IMR-90 (cell line): ENCODE data around the gene TRIM44. TPM values are rescaled to one million over a fixed set of nuclear protein-coding genes. Genes with fewer than 3 reads are reported as not detected.

Experiments used
- ATAC-seq: fragments of 200-7000 bp; cut with Tn5 transposase; 2 replicates; pipeline ENCODE4 v1.9.1; 2020; ENCODE audit warnings: low read depth, mild to moderate bottlenecking, moderate library complexity
- BruUV-seq: library from RNA; stranded (reverse); fragments of 400-500 nt; replicated peaks from 2 replicates; lab custom pipeline; 2021; lab: Mats Ljungman, UMichigan
- CTCF ChIA-PET: fragments of 300-600 bp; formaldehyde crosslinking; extraction: SDS; loops from one replicate; lab custom pipeline; 2021; ENCODE audit warnings: antibody characterized with exemption; lab: Yijun Ruan, JAX
- POLR2A ChIA-PET: fragments of 300-600 bp; sonication (Branson Sonifier 250); formaldehyde crosslinking; loops from one replicate; lab custom pipeline; 2022; ENCODE audit warnings: antibody characterized with exemption; ENCODE audit not compliant: unreplicated experiment; lab: Charles Lee
- DNase-seq: peaks from one replicate; pipeline ENCODE4 v3.0.0; 2013
- H2AFZ ChIP-seq: replicated peaks from 2 replicates; pipeline ENCODE3; 2013; ENCODE audit warnings: low read length, mild to moderate bottlenecking; ENCODE audit not compliant: poor library complexity
- H2AK5ac ChIP-seq: 2 replicates; pipeline ENCODE4 v1.6.1; 2013; ENCODE audit warnings: low read depth, low read length, inconsistent platforms
- H2AK9ac ChIP-seq: replicated peaks from 2 replicates; pipeline ENCODE3; 2013; ENCODE audit warnings: mild to moderate bottlenecking, low read depth, low read length, moderate library complexity; ENCODE audit not compliant: poor library complexity
- H2BK120ac ChIP-seq: 2 replicates; pipeline ENCODE4 v1.6.1; 2013; ENCODE audit warnings: low read depth, low read length, inconsistent platforms
- H2BK15ac ChIP-seq: 3 replicates; pipeline ENCODE4 v1.6.1; 2013; ENCODE audit warnings: low read depth, low read length, inconsistent platforms
- H2BK20ac ChIP-seq: 2 replicates; pipeline ENCODE4 v1.6.1; 2013; ENCODE audit warnings: low read depth, mild to moderate bottlenecking, inconsistent platforms, low read length, moderate library complexity
- H2BK5ac ChIP-seq: 2 replicates; pipeline ENCODE4 v1.6.1; 2013; ENCODE audit warnings: mild to moderate bottlenecking, low read depth, low read length, inconsistent platforms; ENCODE audit not compliant: poor library complexity, severe bottlenecking
- H3K14ac ChIP-seq: replicated peaks from 2 replicates; pipeline ENCODE4 v1.6.1; 2013; ENCODE audit warnings: low read depth, low read length, inconsistent platforms
- H3K18ac ChIP-seq: 2 replicates; pipeline ENCODE4 v1.6.1; 2013; ENCODE audit warnings: low read depth, low read length, control low read depth
- H3K23ac ChIP-seq: 2 replicates; pipeline ENCODE4 v1.6.1; 2013; ENCODE audit warnings: low read depth, low read length, inconsistent platforms
- H3K27ac ChIP-seq: 2 replicates; pipeline ENCODE4 v1.5.1; 2013; ENCODE audit warnings: mild to moderate bottlenecking, control low read depth, low read length; ENCODE audit not compliant: insufficient read depth
- H3K27me3 ChIP-seq: 2 replicates; pipeline ENCODE4 v1.6.1; 2013; ENCODE audit warnings: low read length; ENCODE audit not compliant: control insufficient read depth, insufficient read depth
- H3K36me3 ChIP-seq: 2 replicates; pipeline ENCODE4 v1.6.1; 2013; ENCODE audit warnings: low read length, mixed read lengths; ENCODE audit not compliant: control insufficient read depth, insufficient read depth
- H3K4ac ChIP-seq: 2 replicates; pipeline ENCODE4 v1.6.1; 2013; ENCODE audit warnings: low read depth, low read length, inconsistent platforms
- H3K4me1 ChIP-seq: 2 replicates; pipeline ENCODE4 v1.6.1; 2013; ENCODE audit warnings: low read length, mixed read lengths; ENCODE audit not compliant: control insufficient read depth, insufficient read depth
- H3K4me2 ChIP-seq: 2 replicates; pipeline ENCODE4 v1.6.1; 2013; ENCODE audit warnings: low read depth, mild to moderate bottlenecking, control low read depth, low read length, moderate library complexity
- H3K4me3 ChIP-seq: 2 replicates; pipeline ENCODE4 v1.5.1; 2013; ENCODE audit warnings: low read depth, mild to moderate bottlenecking, control low read depth, low read length, moderate library complexity; ENCODE audit not compliant: insufficient read depth
- H3K56ac ChIP-seq: 2 replicates; pipeline ENCODE4 v1.6.1; 2013; ENCODE audit warnings: low read length, inconsistent platforms; ENCODE audit not compliant: insufficient read depth; ENCODE audit errors: extremely low read depth
- H3K79me1 ChIP-seq, 2 experiments: 2 replicates each; pipeline ENCODE4 v1.6.1; 2013; ENCODE audit warnings: low read length in 2 of 2, inconsistent platforms in 1 of 2, low read depth in 1 of 2
- H3K9ac ChIP-seq: 2 replicates; pipeline ENCODE4 v1.6.1; 2013; ENCODE audit warnings: low read depth, low read length, control low read depth
- H3K9me1 ChIP-seq: 2 replicates; pipeline ENCODE4 v1.6.1; 2013; ENCODE audit warnings: low read length, inconsistent platforms; ENCODE audit not compliant: insufficient read depth
- H3K9me3 ChIP-seq: 2 replicates; pipeline ENCODE4 v1.6.1; 2013; ENCODE audit warnings: low read length; ENCODE audit not compliant: control insufficient read depth, insufficient read depth
- H4K20me1 ChIP-seq: 2 replicates; pipeline ENCODE4 v1.6.1; 2013; ENCODE audit warnings: low read length, inconsistent platforms; ENCODE audit not compliant: insufficient read depth
- H4K5ac ChIP-seq: 2 replicates; pipeline ENCODE4 v1.6.1; 2013; ENCODE audit warnings: mild to moderate bottlenecking, low read depth, low read length, control low read depth
- H4K8ac ChIP-seq, 2 experiments: 2 replicates each; pipeline ENCODE4 v1.6.1; 2013; ENCODE audit warnings: low read depth in 2 of 2, low read length in 2 of 2, control low read depth in 1 of 2, inconsistent platforms in 1 of 2
- H4K91ac ChIP-seq: 2 replicates; pipeline ENCODE4 v1.6.1; 2013; ENCODE audit warnings: low read depth, low read length, inconsistent platforms; ENCODE audit not compliant: insufficient read depth
- BHLHE40 ChIP-seq: fragments of 150-350 bp; IDR thresholded peaks from 2 replicates; pipeline ENCODE4 v1.6.1; 2016; ENCODE audit warnings: mild to moderate bottlenecking, low read depth, low read length
- CEBPB ChIP-seq: IDR thresholded peaks from 2 replicates; pipeline ENCODE4 v1.6.1; 2012; ENCODE audit warnings: low read depth, low read length, improper control_type of control experiment
- CHD1 ChIP-seq: IDR thresholded peaks from 2 replicates; pipeline ENCODE4 v1.6.1; 2012; ENCODE audit warnings: low read depth, low read length, improper control_type of control experiment
- CTCF ChIP-seq: conservative IDR thresholded peaks from 2 replicates; pipeline ENCODE4 v1.5.1; 2012; ENCODE audit warnings: mild to moderate bottlenecking, low read depth, low read length, improper control_type of control experiment
- ELK1 ChIP-seq: fragments of 150-350 bp; IDR thresholded peaks from 2 replicates; pipeline ENCODE4 v1.6.1; 2016; ENCODE audit warnings: low read depth, mild to moderate bottlenecking, low read length, moderate library complexity, borderline replicate concordance
- FOS ChIP-seq: fragments of 150-350 bp; IDR thresholded peaks from 2 replicates; pipeline ENCODE4 v1.6.1; 2016; ENCODE audit warnings: low read depth, low read length
- MAFK ChIP-seq: IDR thresholded peaks from 2 replicates; pipeline ENCODE4 v1.6.1; 2012; ENCODE audit warnings: low read depth, low read length, improper control_type of control experiment
- MAZ ChIP-seq: IDR thresholded peaks from 2 replicates; pipeline ENCODE4 v1.6.1; 2012; ENCODE audit warnings: low read depth, mild to moderate bottlenecking, low read length, improper control_type of control experiment, moderate library complexity, borderline replicate concordance
- MXI1 ChIP-seq: IDR thresholded peaks from 2 replicates; pipeline ENCODE4 v1.6.1; 2012; ENCODE audit warnings: low read depth, mild to moderate bottlenecking, low read length, moderate library complexity, borderline replicate concordance
- NFE2L2 ChIP-seq: fragments of 150-350 bp; IDR thresholded peaks from 2 replicates; pipeline ENCODE4 v1.6.1; 2016; ENCODE audit warnings: low read depth, mild to moderate bottlenecking, low read length
- POLR2A ChIP-seq: IDR thresholded peaks from 2 replicates; pipeline ENCODE4 v1.6.1; 2012; ENCODE audit warnings: mild to moderate bottlenecking, low read depth, low read length
- RAD21 ChIP-seq: IDR thresholded peaks from 2 replicates; pipeline ENCODE4 v1.6.1; 2012; ENCODE audit warnings: low read length, improper control_type of control experiment
- RCOR1 ChIP-seq: IDR thresholded peaks from 2 replicates; pipeline ENCODE4 v1.6.1; 2012; ENCODE audit warnings: mild to moderate bottlenecking, low read length, improper control_type of control experiment; ENCODE audit not compliant: insufficient replicate concordance
- RFX5 ChIP-seq: IDR thresholded peaks from 2 replicates; pipeline ENCODE4 v1.8.0; 2012; ENCODE audit warnings: low read depth, mild to moderate bottlenecking, low read length, moderate library complexity
- SMC3 ChIP-seq: fragments of 150-350 bp; IDR thresholded peaks from 2 replicates; pipeline ENCODE4 v1.6.1; 2016; ENCODE audit warnings: low read depth, mild to moderate bottlenecking, antibody characterized with exemption, low read length, moderate library complexity
- USF2 ChIP-seq: fragments of 150-350 bp; IDR thresholded peaks from 2 replicates; pipeline ENCODE4 v1.6.1; 2017; ENCODE audit warnings: mild to moderate bottlenecking, antibody characterized with exemption, low read length, low read depth
- WGBS, 2 experiments: methylation state at CpG; one replicate each; pipeline versions ENCODE4 v1.1.5 to v1.1.7; 2013; ENCODE audit warnings: missing lambda C conversion rate in 2 of 2; ENCODE audit not compliant: insufficient read length in 1 of 2; ENCODE audit errors: extremely low coverage in 2 of 2; 5-methylcytosine and 5-hydroxymethylcytosine counted together
- dilution Hi-C: fragments of 300-500 bp; cut with HindIII; formaldehyde crosslinking; loops from one replicate; pipeline ENCODE4 v1.14.3; 2018; ENCODE audit warnings: low sequenced_read_pairs; ENCODE audit not compliant: unreplicated experiment
- in situ Hi-C: fragments of 300-500 bp; cut with MboI; formaldehyde crosslinking; loops from 3 replicates; pipeline ENCODE4 v1.14.3; 2019; ENCODE audit warnings: low sequenced_read_pairs, inconsistent platforms, mixed read lengths
- intact Hi-C: fragments of 100-400 bp; cut with micrococcal nuclease; formaldehyde crosslinking; loops from 2 replicates; pipeline ENCODE4 v1.10.0; 2022
- polyA plus RNA-seq, 3 experiments: library from polyadenylated mRNA; depleted of rRNA; stranded (reverse); fragments of >200 nt; gene quantifications; 2 replicates each; pipeline ENCODE4 v1.2.3, GENCODE V29; 2012; ENCODE audit warnings: low replicate concordance in 1 of 3
- total RNA-seq: library from RNA; depleted of rRNA; stranded (reverse); fragments of >200 nt; gene quantifications from 2 replicates; pipeline ENCODE4 v1.2.3, GENCODE V29; 2012

TRIM44 gene
- total and polyA plus RNA-seq, 2 of the 4 experiments (the other 2 are of a cell fraction): 50.7 to 104 TPM

GRCh38 chr11:35663408-35663702 lies 780 bp downstream of the TRIM44 start:
- 0 out of 2 replicates have a peak overlapping the region, but pooled peaks have one; percentile 13 for H2BK20ac ChIP-seq
- WGBS, 2 experiments: 80% methylated on average over 6 of the region's 10 CpGs; no CpG with 5 or more reads in 1 of the 2 experiments
- ATAC-seq (no peak), DNase-seq (no peak)
- peaks cover 3% of the 10 kb centered on the region for H3K9me3 ChIP-seq
- peaks cover 11% of the 10 kb centered on the region for H3K4me1 ChIP-seq
- peak overlapping the region; percentile 46 for H2AK5ac ChIP-seq
- CTCF ChIA-PET: no interaction called here
- in situ Hi-C loops: no loop called here
- H3K27me3 ChIP-seq: no peaks in the 10 kb centered on the region
- TF ChIP-seq NFE2L2 (no peak), CHD1 (no peak), MXI1 (no peak), SMC3 (no peak), RAD21 (no peak), RFX5 (no peak), RCOR1 (no peak), FOS (no peak), POLR2A (no peak), MAZ (no peak), ELK1 (no peak), MAFK (no peak), USF2 (no peak), CEBPB (no peak), BHLHE40 (no peak), CTCF (no peak)
- H4K8ac ChIP-seq: peak overlapping the region; percentile 87 to 93
- dilution Hi-C loops: no loop called here
- peaks cover 8% of the 10 kb centered on the region; the same call in 1 of the 2 replicates for H4K20me1 ChIP-seq
- peaks cover 16 to 39% of the 10 kb centered on the region in 2 experiments for H3K79me1 ChIP-seq
- peak overlapping the region; percentile 81 for H4K5ac ChIP-seq
- peak overlapping the region; percentile 62; the same call in 1 of the 2 replicates for H2BK120ac ChIP-seq
- H2BK15ac ChIP-seq: no peak overlapping the region; the same call in 2 of the 3 replicates
- peak overlapping the region; percentile 69; the same call in 1 of the 2 replicates for H4K91ac ChIP-seq
- H2BK5ac ChIP-seq: peak overlapping the region; percentile 82
- peak overlapping the region; percentile 52 for H3K18ac ChIP-seq
- peak overlapping the region; percentile 73 for H3K9ac ChIP-seq
- peak overlapping the region; percentile 85 for H3K27ac ChIP-seq
- no peak overlapping the region for H3K56ac ChIP-seq
- peak overlapping the region; percentile 88 for H2AK9ac ChIP-seq
- POLR2A ChIA-PET: no interaction called here
- H2AFZ ChIP-seq: peak overlapping the region; percentile 98
- H3K4ac ChIP-seq: peak overlapping the region; percentile 80
- H3K14ac ChIP-seq: peak overlapping the region; percentile 49; the same call in 1 of the 2 replicates
- H3K4me2 ChIP-seq: peak overlapping the region; percentile 86
- peak overlapping the region; percentile 13; the same call in 1 of the 2 replicates for H3K23ac ChIP-seq
- no TSS peak for BruUV-seq
- intact Hi-C loops: loop anchor here (2.0 kb wide), 2 partner anchors 41 to 177 kb away; no protein-coding TSS in a partner anchor
- no peaks in the 10 kb centered on the region for H3K9me1 ChIP-seq
- H3K36me3 ChIP-seq: peaks cover 2% of the 10 kb centered on the region; the same call in 1 of the 2 replicates
- H3K4me3 ChIP-seq: peak overlapping the region; percentile 68
